ENCODE results near the gene PHLDB3.
"Not testable (repeated sequence)": the region's sequence is repeated elsewhere in the genome, so short reads cannot be mapped to it uniquely, and the experiment has no call there.

The PHLDB3 gene

DNA sequence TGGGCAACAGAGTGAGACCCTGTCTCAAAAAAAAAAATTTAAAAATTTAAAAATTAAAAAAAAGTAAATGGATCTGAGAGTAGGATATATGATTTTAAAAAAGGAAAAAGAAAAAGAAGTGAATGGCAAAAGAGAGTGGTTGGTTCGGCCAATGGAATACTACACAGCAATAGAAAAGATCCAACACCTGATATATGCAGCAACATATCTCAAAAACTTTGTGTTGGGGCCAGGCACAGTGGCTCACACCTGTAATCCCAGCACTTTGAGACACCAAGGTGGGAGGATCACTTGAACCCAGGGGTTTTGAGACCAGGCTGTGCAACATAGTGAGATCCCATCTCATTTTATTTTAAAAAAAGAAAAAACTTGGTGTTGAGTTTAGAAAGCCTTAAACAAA lies 37.8 kb downstream of the PHLDB3 start:
- DNase-seq: no peak

DNA sequence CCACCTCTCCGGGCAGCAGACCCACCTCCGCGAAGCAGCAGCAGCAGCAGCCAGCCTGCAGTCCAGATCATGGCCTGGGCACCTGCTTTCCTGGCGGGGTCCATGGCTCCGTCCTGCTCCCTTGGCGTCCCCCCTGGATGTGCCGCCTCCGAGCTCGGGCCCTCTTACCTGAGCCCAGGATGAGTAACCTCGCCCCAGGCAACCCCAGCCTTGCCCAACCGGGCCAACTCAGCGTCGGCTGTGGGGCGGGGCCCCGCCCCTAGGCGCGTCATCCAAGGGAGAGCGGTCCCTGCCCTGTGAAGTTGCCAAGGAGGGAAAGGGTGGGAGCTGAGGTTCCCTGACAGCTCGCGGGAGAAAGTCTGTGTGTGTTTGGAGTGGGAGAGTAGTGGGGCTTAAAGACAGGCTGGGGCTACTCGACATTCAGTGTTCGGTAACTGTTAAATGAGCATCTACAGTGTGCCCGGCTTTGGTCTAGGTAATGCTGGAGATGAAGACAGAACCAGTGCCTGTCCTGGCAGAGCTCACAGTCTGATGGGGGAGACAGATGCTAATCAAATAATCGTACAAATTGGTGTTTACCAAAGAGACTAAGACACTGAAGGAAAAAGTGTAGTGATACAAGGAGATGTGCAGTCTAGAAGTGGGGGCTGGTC lies 39.0 kb downstream of the PHLDB3 start, which contains the start of gene LYPD3:
Gene LYPD3, minus strand, starts transcription at position 141 of the 653 bp plus-strand sequence. Its CDS starts 37 bp downstream, at position 104.
- no peak for DNase-seq

DNA sequence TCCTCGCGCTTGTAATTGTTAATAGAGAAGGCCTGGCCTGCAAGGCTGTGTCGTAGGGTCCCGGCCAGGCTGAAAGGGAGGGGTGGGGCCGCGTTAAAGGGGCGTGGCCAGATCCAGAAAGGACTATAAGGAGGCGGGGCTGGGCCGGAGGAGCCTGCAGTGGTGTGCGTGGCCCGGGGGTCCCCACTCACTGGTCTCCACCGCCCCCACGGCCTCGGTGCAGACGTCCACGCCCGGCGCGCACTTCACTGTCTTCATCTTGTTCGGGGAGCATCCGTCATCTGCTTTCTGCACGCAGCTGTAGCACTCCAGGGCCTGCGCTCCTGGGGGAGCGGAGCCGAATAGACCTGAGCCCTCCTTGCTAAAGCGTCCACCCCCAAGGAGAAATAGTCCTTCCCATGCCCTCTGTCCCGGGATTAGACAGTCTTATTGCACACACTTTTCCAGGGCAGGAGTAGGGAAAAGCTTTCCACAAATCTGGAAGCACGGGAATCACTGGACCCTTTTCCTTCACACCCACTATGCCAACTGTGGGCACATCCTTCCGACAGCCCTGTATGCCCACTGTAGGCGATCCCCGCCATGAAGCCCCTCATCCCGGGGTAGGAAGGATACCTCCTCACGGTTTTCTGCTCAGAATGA lies 40.3 kb downstream of the PHLDB3 start:
- no peak for DNase-seq

DNA sequence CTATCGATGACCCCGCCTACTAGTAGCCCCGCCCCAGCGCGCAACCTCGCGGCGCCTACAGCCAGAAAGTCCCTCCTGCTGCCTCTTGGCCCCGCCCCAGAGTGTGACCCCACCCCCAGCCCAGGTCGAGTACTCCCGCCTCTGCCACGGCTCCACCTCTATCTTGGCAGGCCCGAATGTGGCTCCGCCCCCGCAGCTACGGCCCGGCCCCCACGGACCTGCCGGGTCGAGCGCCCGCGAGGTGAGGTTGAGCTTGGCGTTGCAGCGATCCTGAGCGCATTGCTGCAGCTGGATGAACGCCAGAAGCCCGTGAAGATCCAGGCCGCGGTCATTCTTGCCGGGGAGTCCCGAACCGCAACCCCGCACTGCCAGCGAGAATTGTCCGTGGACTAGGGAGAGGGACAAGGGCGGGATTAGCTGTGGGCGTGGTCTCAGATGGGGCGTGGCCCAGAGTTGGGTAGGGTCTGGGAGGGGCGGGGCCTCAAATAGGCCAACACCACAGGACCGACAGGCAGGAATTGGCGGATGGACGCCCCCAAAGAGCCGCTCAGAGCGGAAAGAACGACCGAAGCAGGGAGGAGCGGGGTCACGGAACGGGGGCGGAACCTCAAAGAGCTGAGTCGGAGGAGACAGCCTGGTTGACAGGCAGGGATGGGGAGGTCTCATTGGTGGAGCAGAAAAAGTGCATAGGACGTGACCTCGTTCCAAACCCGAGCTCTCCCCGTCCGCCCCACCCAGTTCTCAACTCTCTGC lies 41.0 kb downstream of the PHLDB3 start:
- peak; percentile 91 for DNase-seq

DNA sequence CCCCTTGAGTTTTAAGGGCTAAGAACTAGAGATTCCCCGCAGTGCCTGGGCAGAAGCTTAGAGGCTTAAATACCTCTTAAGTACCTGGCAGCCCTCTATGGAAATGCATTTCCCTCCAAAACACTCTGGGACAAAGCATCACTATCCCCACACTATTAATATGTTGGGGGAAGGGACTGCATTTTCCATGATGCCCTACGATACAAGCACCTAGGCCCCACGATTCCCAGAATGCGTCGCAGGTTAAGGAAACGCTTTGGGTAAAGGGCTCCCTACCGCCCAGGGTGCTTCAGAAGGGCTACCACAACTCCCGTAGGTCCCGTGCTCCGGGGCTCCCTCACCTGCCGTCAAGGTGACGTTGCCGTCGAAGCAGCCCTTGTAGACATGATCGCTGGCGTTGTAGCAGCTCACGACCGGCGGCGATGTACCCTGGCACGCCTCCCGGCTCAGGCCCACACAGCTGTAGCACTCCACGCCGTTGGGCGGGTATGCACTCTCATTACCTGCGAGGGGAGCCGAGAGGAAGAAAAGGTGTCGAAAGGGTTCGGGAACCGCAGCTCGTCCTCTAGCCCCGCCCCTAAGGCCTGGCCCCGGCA lies 41.7 kb downstream of the PHLDB3 start:
- DNase-seq: no peak

DNA sequence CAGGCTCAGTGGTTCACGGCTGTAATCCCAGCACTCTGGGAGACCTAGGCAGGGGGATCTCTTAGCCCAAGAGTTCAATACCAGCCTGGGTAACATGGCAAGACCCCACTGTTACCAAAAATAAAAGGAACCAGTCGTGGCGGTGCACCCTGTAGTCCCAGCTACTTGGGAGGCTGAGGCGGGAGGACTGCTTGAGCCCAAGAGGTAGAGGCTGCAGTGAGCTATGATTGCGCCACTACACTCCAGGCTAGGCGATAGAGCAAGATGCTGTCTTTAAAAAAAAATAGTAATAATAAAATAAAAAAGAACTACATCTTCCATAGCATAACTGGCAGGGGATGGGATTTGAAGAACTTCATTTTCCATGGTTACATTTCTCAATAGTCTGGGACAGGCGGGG lies 42.2 kb downstream of the PHLDB3 start:
- DNase-seq: no peak

DNA sequence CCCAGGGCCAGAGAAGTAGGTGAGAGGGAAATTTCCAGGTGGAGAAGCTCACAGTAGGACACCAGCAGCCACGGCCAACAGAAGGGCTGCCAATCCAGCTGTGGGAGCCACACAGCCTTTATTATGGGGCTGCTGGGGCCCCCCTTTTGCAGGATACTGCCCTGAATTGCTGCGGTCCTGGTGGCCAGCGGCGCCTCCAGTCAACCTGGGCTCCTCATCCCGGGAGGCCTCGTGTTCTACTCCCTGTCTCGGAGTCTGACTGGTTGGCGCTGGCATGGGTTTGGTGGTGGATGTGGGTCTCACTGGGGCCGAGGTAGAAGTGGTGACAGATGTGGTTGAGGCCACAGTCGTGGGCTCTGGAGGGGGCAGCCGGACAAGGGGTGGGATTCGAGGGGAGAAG lies 43.2 kb downstream of the PHLDB3 start:
- no peak for DNase-seq

DNA sequence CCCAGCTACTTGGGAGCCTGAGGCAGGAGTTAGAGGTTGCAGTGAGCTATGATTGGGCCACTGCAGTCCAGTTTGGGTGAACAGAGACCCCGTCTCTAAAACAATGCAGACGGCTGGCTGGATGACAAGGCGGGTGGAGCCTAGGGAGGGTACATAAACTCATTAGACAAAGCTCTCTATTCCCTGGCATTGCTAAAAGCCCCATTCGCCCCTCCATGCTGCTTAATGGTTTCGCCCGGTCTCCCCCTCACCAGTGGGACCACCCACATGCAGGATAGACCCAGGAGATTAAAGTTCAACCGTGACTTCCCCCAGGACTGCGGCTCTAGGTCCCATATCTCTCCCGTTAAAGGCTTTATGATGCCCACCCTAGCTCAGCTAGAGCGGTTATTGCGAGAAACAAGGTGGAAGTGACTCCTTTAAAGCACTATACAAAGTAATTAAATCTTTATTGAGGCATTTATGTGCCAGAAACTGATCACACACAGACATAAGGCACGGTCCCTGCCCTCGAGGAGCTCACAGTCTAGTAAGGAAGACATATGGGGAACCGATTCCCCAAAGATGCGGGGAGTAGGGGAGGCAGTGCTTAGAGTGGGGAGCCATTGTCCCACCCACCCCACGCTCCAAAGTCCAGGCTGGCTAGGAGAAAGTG lies 44.1 kb downstream of the PHLDB3 start:
- no peak for DNase-seq

DNA sequence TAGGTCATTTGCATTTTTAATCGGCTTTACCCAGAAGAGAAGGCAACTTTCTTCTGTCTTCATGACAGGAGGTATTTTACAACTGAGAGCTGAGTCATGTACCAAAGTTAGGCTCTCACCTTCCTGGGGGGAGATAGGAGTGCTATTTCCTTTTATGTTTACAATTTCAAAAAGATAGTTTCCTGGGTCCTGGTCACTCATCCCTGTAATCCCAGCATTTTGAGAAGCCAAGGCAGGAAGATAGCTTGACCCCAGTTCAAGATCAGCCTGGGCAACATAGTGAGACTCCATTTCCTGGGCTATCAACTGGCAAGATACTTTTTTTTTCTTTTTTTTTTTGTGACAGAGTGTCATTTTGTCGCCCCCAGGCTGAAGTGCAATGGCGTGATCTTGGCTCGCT lies 46.7 kb downstream of the PHLDB3 start:
- no peak for DNase-seq

DNA sequence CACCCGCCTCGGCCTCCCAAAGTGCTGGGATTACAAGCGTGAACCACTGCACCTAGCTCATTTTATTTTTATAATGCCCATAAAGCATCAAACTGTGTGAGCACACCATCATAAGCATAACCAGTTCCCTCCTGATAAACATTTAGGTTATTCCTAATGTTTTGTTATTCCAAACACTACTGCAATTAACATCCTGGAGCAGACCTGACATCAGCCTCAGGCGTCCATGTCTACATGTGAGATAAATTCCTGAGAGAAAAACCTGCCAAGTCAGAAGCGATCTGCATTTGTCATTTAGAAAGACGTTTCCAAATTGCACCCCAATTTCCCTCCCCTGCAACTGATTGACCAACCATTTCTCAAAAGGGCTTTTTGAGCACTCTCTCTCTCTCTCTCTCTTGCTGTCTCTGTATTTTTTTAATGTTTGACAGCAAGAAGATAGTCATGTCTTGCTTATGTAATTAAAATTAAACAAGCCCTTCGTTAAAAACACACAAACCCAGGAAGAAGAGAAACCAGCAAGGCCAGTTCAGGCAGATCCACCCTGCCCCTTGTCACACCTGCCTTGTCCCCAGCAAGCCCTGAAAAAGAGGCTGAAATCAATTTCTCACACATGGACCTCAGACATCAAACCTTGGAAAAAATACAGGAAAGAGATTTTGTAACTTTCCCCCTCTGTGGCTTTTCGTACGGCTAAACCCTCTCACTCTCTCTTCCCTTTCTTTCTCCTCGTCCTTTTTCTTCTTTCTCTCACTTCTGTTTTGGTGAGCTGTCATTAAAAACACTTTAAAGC lies 49.0 kb downstream of the PHLDB3 start:
- no peak for DNase-seq

DNA sequence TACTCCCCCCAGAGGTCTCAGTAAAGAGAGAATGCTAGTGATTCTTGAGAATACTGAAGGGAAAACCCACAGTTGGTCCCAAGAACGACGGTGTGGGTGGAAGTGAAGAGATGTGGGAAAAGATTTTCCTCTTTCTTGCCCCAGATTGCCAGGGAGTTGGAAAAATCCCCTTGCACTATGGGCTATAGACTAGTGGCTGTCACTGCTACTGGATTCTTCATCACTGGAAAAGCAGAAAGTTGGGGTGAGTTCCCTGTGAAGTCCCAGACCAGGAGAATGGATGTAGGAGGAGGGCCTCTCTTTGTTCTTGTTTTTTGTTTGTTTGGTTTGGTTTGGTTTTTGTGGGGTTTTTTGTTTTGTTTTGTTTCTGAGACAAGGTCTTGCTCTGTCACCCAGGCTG lies 50.5 kb downstream of the PHLDB3 start:
- no peak for DNase-seq

DNA sequence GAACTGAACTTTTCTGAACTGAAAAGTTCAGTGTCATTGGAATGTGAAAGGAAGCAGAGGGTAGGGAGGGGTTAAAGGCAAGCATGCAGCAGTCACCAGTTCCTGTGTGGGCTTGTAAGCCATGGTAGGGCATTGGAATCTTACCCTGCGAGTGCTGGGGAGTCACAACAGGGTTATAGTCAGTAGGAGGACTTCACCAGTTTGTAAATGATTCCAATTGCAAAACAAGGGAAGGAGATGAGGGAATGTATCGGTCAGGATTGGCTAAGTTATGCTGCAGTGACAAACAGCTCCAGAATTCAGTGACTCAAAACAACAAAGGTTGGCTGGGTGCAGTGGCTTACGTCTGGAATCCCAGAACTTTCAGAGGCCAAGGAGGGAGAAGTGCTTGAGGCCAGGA lies 52.0 kb downstream of the PHLDB3 start:
- no peak for DNase-seq

DNA sequence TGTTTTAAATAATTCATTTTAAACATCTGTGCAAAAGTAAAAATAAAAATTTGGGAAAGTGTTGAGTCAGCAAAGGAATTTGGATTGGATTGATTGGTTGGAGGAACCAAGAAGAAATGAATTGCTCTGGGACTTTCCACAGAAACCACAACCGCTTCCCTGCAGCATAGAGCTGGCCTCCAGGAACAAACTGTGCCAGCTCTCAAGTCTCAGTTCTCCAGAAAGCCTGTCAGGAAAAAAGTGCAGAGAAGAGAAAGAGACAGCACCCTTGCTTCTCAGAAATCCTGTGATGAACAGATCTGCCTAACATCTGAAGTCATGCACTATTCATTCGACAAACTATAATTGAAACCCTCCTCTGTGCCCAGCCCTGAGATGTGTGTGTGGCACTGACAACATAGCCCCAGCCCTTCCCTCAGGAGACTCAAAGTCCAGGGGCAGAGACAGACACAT lies 54.0 kb downstream of the PHLDB3 start:
- no peak for DNase-seq

DNA sequence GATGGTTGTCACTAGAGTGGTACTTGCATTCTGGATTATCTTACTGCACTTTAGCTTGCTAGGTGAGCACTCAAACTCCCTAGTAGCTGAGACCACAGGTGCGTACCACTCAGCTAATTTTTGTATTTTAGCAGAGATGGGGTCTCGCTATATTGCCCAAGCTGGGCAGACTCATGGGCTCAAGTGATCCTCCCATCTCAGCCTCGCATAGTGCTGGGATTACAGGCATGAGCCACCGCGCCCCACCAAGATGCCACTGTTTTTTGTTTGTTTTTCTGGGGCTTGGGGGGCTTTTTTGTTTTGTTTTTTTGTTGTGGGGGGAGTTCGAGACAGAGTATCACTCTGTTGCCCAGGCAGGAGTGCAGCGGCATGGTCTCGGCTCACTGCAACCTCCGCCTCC lies 56.9 kb downstream of the PHLDB3 start:
- DNase-seq: no peak

DNA sequence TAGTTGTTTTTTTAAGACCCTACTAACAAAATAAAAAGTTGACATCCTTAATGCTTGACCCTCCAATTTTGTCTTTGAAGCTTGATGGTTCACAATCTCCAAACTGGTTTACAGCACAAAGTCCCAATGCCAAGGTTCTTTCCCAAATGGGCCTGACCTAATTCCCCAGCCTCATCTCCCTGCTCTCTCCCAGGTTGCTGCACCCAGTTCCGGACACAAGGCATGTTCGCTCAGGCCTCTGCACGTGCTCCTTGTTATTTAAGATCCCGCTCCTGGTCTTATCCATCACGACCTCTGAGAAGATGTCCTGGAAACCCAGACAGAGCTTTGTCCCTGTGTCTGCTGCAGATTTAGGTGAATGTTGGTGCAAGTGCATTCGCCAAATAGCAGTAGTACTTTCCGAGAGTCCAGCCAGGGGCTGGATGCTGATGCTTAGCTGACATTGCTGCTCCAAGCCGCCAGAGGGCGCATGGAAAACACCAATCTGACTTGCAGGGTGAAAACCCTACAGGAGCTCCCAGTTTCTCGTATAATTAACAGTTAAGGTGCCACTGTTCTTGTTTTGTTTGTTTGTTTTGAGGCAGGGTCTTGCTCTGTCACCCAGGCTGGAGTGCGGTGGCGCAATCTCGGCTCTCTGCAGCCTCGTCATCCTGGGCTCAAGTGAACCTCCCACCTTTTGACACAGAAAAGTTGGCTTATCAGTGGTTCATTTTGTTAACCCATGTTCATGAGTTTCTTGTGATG lies 57.6 kb downstream of the PHLDB3 start:
- peak; percentile 9 for DNase-seq

DNA sequence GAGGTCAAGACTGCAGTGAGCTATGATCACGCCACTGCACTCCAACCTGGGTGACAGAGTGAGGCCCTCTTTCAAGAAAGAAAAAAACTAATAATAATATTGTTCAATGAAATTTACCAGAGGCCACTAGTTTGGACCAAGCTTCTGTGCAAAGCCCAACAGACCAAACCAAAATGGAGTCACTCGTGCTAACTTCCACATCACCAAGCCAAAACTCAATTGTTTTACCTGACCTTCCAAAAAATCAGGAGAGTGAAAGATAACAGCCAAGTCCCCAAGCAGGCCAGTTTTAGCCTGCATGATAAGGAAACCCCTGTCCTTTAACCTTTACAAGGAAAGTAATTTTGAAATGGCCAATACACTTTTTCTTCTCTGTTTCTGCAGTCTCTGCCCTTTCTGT lies 59.1 kb downstream of the PHLDB3 start:
- DNase-seq: no peak

DNA sequence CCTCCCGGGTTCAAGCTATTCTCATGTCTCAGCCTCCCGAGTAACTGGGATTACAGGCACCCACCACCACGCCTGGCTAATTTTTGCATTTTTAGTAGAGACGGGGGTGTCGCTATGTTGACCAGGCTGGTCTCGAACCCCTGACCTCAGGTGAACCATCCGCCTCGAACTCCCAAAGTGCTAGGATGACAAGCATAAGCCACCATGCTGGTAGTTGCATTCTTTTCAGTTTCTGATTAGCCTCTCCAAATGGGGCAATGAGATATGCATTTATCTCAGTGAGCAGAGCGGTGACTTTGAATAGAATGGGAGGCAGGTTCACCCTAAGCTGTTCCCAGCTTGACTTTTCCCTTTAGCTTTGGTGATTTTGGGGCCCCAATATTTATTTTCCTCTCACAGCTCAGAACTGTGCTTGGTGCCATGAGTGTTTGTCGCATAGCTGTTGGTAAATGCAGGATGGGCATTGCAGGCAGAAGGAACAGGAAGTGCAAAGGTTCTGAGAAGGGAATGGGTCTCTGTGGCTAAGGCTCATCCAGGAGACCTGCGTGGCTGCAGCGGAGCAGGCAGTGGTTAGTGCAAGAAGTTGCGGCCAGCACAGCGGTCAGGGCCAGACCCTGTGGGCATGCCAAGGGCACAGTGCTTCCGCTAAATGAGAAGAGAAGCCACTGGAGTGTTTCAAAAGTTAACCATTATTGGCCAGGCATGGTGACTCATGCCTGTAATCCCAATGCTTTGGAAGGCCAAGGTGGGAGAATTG lies 59.8 kb downstream of the PHLDB3 start:
- no peak for DNase-seq

DNA sequence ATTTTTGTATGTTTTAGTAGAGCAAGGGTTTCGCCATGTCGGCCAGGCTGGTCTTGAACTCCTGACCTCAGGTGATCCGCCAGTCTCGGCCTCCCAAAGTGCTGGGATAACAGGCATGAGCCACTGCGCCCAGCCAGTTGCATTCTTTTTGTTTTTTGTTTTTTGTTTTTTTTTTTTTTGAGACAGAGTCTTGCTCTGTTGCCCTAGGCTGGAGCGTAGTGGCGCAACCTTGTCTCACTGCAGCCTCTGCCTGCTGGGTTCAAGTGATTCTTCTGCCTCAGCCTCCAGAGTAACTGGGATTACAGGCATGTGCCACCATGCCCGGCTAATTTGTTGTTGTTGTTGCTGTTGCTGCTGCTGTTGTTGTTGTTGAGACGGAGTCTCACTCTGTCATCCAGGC lies 60.5 kb downstream of the PHLDB3 start:
- DNase-seq: not testable (repeated sequence)

DNA sequence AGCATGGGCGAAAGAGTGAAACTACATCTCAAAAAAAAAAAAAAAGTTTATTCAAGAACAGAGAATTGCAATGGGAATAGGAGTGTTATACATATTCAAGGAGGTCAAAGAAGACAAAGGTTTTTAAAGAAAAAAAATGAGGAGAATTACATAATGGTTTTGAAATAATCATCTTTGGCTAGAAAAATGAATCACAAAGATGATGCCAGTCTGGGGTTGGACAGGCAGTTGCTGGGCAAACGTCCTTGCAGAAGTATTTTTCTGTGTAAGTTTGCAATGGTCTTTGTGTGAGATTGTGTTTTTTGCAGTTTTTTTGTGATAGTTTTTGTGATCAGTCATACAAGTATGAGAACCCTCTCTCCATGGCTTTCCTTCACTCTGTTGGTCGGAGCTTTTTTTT lies 62.8 kb downstream of the PHLDB3 start:
- DNase-seq: no peak

DNA sequence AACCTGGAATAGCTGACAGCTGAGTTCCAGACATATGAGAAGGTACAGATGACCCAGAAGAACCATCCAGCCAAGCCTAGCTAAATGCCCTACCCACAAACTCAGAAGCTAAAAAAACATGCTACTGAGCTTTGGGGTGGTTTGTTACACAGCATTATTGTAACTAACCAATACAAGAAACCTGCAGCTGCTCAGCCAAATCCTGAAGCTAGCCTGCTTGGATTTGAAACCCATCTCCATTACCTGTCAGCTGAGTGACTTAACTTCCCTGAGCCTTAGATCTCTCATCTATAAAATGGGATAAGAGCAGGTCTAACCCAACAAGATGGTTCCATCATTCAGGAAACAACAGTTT lies 64.9 kb downstream of the PHLDB3 start:
- DNase-seq: no peak

Measured in DMS153 (cell line).